ENCODE measurements around the gene IMPDH2. TPM values are rescaled to one million over a fixed set of nuclear protein-coding genes. Genes with fewer than 3 reads are reported as not detected.
A peak's percentile ranks its signal among the peaks of the same experiment; 100 is the strongest.

IMPDH2 gene
- total and polyA plus RNA-seq, 2 of the 8 experiments (the other 6 are each of a cell fraction or from before 2014, with no cell fraction given) = 374 to 409 TPM

GRCh38 chr3:49006408-49007067 lies 22.7 kb downstream of the IMPDH2 start:
- Histone ChIP-seq H2BK5ac (ENCODE audit: low read depth, low read length) (peak overlapping the region; percentile 81; the same call in 1 of the 2 replicates), H3K27ac (ENCODE audit: low read depth, low read length) (peak overlapping the region; percentile 99; the same call in 1 of the 2 replicates), H2AFZ (ENCODE audit: low read length) (no peak overlapping the region), H3K23me2 (ENCODE audit: low read depth, low read length) (peaks cover 14% of the 10 kb centered on the region), H3K4me3 (ENCODE audit: extremely low read depth in 1 of 4, insufficient read depth in 2 of 4, low read depth in 3 of 4, low read length in 4 of 4) (peak overlapping the region; percentile 66 to 94 (median 92)), H3K9me3 (ENCODE audit: insufficient read depth in 2 of 2, low read depth in 1 of 2, low read length in 1 of 2) (no peaks in the 10 kb centered on the region), H4K8ac (ENCODE audit: extremely low read depth, insufficient read depth, low read length) (peak overlapping the region; percentile 75; the same call in 1 of the 2 replicates), H3K9ac (replicated peaks in 1 of 4; ENCODE audit: extremely low read depth in 1 of 4, low read depth in 3 of 4, low read length in 3 of 4) (peak overlapping the region; percentile 40 to 99 (median 77)), H3K79me2 (ENCODE audit: control insufficient read depth in 1 of 2, insufficient read depth in 2 of 2, low read length in 2 of 2) (peaks cover 11 to 33% of the 10 kb centered on the region in 2 experiments), H3K36me3 (ENCODE audit: control insufficient read depth in 2 of 4, insufficient read depth in 4 of 4, low read length in 3 of 4) (peaks cover 0 to 8% (median 3%) of the 10 kb centered on the region in 4 experiments; a peak in 4 of 8 replicates), H2AK5ac (ENCODE audit: low read depth, low read length) (peak overlapping the region; percentile 57; the same call in 1 of the 2 replicates), H3K14ac (ENCODE audit: insufficient read length) (no peak overlapping the region), H2BK20ac (ENCODE audit: low read length) (no peak overlapping the region), H2BK120ac (replicated peaks; ENCODE audit: low read depth, low read length) (no peak overlapping the region), H3K56ac (replicated peaks; ENCODE audit: insufficient read length, low read depth, low read length) (peak overlapping the region; percentile 67), H3K23ac (ENCODE audit: insufficient read length) (no peak overlapping the region), H4K5ac (ENCODE audit: insufficient read length, low read depth, low read length) (peak overlapping the region; percentile 79), H3K79me1 (ENCODE audit: low read depth, low read length) (peaks cover 11% of the 10 kb centered on the region), H4K20me1 (replicated peaks in 1 of 2; ENCODE audit: control insufficient read depth in 1 of 2, insufficient read depth in 2 of 2, low read length in 2 of 2) (peaks cover 7 to 14% of the 10 kb centered on the region in 2 experiments), H2BK15ac (ENCODE audit: low read length) (no peak overlapping the region), H3K18ac (ENCODE audit: extremely low read depth, low read length) (peak overlapping the region; percentile 82), H4K91ac (replicated peaks; ENCODE audit: insufficient read length, low read length) (peak overlapping the region; percentile 79), H3K4me1 (replicated peaks in 1 of 4; ENCODE audit: control insufficient read depth in 3 of 4, insufficient read depth in 4 of 4, low read length in 3 of 4) (peaks cover 0 to 12% (median 6%) of the 10 kb centered on the region in 4 experiments; a peak in 5 of 7 replicates), H3K4ac (replicated peaks; ENCODE audit: insufficient read length, low read depth, low read length) (peak overlapping the region; percentile 6), H3K4me2 (ENCODE audit: insufficient read depth in 1 of 2, low read depth in 2 of 2, low read length in 2 of 2) (peak overlapping the region; percentile 95 to 98), H3K27me3 (replicated peaks in 1 of 4; ENCODE audit: control insufficient read depth in 3 of 4, extremely low read depth in 1 of 4, insufficient read depth in 3 of 4, low read length in 3 of 4) (no peaks in the 10 kb centered on the region), H2BK12ac (ENCODE audit: low read depth, low read length) (0 out of 2 replicates have a peak overlapping the region, but pooled peaks have one; percentile 84)
- DNase-seq (ENCODE audit: low read depth in 1 of 2, low spot score in 2 of 2) (no peak), FAIRE-seq (no peak)
- ChIA-PET POLR2A (ENCODE audit: partially characterized antibody) (interaction anchor here (0.7 to 38.8 kb wide), 27 partner anchors 4 to 567 kb away, joined by 3 to 1518 read pairs (median 4); partner anchors contain the start of genes ARIH2, CCDC51, CELSR3 and DAG1), CTCF (ENCODE audit: partially characterized antibody) (interaction anchor here (0.8 to 24.3 kb wide), 7 partner anchors 9 to 371 kb away, joined by 3 to 467 read pairs (median 6); partner anchors contain the start of genes NDUFAF3, P4HTM and SLC26A6)
- WGBS, 2 experiments (ENCODE audit: extremely low coverage in 1 of 2, insufficient coverage in 1 of 2, insufficient read length in 1 of 2, insufficient replicate concordance in 2 of 2, low coverage in 1 of 2, low lambda C conversion rate in 2 of 2, missing lambda C conversion rate in 1 of 2) = 7% methylated on average over 32 of the region's 32 CpGs; no CpG with 5 or more reads in 1 of the 2 experiments

All from H1 (cell line).